Midbrain (tissue), 1 donor: ENCODE measurements around the gene LSG1.
A peak's percentile ranks its signal among the peaks of the same experiment; 100 is the strongest.
"Not testable (repeated sequence)": the region's sequence is repeated elsewhere in the genome, so short reads cannot be mapped to it uniquely, and the experiment has no call there.

Source experiments
- DNase-seq: peaks from one replicate; lab custom pipeline; 2025; lab: John Stamatoyannopoulos, UW

The LSG1 gene

DNA sequence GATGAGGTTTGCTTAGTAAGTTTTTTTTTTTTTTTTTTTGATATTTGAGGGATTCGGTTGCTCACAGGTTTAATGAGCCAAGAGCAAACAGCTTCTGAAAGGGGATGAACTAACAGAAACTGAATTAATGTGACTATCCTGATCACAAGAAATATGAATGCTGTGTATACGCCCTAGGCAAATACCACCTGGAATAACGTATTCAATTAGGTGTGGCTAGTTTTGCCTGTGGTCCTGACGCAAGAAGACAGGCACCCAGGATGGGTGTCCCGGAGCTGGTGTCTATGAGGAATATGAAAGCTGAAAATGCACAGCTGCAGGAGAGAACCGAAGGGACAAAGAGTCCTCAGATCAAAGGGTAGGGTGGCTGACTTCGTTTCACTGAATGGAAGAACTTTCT lies 14.6 kb downstream of the LSG1 start:
- no peak for DNase-seq

GRCh38 chr3:194654443-194654842 lies 17.5 kb downstream of the LSG1 start:
- no peak for DNase-seq

GRCh38 chr3:194647747-194648146 lies 24.2 kb downstream of the LSG1 start:
- no peak for DNase-seq

- no peak for DNase-seq
Observed at GRCh38 chr3:194642769-194643168, 29.2 kb downstream of the LSG1 start.

DNA sequence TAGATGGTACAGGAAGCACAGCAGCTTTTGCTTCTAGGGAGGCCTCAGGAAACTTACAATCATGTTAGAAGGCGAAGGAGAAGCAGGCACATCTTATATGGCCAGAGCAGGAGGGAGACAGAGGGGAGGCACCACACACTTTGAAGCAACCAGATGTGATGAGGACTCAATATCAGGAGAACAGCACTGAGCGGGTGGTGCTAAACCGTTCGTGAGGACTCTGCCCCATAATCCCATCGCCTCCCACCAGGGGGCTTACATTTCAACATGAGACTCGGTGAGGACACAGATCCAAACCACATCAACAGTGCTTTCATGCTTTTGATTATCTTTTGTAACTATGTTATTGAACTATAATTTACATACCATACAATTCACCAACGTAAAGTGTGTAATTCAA lies 31.2 kb downstream of the LSG1 start:
- DNase-seq = no peak

DNA sequence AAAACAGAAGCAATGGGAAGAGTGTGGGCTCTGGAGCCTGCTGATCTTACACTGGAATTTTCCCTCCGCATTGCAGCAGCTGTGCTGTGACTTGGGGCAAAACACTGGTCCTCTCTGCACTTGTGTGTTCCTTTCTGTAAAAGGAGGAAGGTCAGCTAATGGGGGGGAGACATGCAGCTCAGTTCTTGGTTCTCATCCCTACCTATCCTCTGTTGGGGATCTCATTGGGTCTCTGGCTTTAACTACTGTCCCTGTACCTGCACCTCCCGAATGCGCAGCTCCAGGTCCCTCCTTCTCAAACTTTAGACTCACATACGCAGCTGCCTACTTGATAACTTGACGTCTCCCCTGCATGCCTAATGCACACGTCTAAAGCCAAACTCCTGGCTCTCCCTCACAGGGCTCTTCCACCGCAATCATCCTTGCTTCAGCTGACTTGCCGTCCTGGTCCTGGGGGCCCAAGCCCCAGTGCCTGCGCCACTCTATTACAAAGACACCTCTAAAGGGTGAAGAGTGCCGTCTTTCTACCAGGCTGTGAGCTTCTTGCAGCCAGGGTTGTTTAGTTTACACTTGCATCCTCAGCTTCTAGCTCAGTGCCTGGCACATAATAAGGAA lies 32.9 kb downstream of the LSG1 start:
- no peak for DNase-seq

DNA sequence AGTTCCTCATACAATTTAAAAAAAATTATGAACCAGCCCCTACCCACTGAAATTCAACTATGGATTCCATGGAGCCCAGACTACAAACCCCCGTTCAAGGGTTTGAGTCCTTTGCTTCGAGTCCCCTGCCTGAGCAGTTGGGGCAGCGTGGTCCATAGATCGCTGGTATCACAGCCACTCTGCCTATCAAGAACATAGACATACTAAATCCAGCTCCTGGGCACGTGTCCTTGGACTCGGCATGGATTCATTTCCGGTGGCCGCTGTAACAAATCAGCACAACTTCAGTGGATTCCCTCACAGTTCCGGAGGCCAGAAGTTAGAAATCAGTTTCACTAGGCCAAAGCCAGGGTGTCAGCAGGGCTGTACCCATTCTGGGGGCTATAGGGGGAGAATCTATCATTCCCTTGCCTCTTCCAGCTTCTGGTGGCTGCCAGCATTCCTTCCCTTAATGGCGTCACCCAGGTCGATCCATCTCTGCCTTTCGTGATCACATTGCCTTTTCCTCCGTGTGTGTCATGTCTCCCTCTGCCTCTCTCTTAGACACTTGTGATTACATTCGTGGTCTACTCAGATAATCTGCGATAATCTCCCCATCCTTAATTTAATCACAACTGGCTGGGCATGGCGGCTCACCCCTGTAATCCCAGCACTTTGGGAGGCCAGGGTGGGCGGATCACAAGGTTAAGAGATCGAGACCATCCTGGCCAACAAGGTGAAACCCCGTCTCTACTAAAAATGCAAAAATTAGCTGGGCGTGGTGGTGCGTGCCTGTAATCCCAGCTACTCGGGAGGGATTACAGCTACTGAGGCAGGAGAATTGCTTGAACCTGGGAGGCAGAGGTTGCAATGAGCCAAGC lies 34.2 kb downstream of the LSG1 start:
- no peak for DNase-seq

- no peak for DNase-seq
Observed at GRCh38 chr3:194637066-194637465, 34.9 kb downstream of the LSG1 start.

DNA sequence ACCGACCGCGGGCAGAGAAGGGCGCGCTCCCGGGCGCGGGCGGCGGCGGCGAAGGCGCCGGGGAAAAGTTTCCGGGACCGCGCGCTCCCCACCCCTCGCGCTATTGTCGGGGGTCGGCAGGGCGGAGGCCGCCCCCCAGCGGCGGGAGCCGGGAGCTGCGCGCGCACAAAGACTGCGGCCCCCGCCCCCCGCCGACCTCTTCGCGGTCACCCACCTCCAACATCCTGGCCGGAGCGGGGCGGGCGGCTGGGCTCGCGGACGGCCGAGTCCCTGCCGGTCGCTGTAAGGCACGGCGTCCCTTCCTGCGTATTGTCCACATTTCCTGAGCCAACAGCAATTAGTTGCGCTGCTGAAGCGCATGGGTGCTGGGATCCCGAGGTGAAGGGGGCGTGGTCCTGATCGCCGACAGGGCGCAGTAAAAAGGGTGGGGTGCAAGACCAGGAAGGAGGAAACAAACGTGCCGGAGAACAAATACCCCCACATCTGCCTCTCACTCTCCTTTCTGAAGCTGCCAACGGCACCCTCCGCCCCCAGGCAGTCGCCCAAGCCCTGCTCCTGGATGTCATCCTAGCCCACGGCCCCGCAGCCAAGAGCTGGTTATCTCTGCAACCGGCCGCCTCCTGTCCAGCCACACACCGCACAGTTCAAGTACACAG lies 38.5 kb downstream of the LSG1 start, which contains the start of gene TMEM44:
Gene TMEM44, minus strand, starts transcription at position 71 of the 656 bp plus-strand sequence. CDS start 204 bp downstream, outside the sequence.
- DNase-seq = peak; percentile 24

- no peak for DNase-seq
Observed at GRCh38 chr3:194632809-194633348, 39.1 kb downstream of the LSG1 start.

- no peak for DNase-seq
Observed at GRCh38 chr3:194632226-194632808, 39.7 kb downstream of the LSG1 start.

DNA sequence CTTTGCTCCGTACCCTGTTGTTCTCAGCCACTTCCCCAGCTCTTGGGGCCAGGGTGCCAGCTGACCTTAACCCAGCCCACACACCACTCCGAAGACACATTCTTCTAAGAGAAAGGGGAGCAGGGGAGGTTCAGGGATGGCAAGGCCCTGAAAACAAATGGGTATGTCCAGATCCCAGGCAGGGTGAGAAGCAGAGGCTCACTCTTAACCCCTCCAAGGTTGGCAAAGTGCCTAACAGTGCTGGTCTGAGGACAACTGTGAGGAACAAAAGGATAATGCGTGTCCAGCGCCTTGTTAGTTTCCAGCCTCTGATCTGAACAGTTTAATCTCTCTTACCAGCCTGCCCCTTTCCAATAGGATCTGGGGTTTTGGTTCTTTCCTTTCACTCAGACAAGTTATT lies 40.3 kb downstream of the LSG1 start:
- DNase-seq = no peak

DNA sequence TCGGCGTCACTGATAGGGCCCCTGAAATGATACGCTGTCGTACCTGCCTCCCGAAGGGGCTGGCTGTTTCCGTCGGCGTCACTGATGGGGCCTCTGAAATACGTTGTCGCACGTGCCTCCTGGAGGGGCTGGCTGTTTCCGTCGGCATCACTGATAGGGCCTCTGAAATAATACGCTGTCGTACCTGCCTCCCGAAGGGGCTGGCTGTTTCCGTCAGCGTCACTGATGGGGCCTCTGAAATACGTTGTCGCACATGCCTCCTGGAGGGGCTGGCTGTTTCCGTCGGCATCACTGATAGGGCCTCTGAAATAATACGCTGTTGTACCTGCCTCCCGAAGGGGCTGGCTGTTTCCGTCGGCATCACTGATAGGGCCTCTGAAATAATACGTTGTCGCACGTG lies 41.3 kb downstream of the LSG1 start:
- DNase-seq = not testable (repeated sequence)

GRCh38 chr3:194624956-194625355 lies 47.0 kb downstream of the LSG1 start:
- DNase-seq = no peak

- no peak for DNase-seq
Observed at GRCh38 chr3:194623449-194624290, 48.3 kb downstream of the LSG1 start.

DNA sequence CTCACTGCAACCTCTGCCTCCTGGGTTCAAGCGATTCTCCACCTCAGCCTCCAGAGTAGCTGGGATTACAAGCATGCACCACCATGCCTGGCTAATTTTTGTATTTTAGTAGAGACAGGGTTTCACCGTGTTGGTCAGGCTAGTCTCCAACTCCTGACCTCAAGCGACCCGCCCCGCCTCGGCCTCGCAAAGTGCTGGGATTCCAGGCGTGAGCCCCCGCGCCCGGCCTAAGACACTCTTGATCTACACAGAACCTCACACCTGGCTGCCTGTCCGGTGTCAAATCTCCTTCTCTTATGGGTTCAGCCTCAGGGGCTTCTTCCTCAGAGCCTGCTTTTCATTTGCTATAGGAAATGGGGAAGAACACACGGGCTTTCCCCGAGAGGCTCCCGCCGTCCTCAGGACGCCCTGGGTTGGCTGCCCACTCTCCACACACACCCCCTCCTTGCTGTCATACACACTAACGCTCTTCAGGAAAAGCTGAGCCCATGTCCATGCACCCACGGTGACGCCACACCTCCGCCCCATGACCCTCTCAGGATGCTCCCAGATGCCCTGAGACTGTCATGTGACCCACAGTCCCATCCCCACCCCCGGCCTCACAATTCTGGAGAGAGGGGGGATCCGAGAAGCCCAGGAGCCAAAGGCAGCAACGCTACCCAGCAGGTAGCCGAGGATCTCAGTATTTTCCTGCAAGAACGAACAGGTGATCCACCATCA lies 49.2 kb downstream of the LSG1 start:
- DNase-seq = no peak

DNA sequence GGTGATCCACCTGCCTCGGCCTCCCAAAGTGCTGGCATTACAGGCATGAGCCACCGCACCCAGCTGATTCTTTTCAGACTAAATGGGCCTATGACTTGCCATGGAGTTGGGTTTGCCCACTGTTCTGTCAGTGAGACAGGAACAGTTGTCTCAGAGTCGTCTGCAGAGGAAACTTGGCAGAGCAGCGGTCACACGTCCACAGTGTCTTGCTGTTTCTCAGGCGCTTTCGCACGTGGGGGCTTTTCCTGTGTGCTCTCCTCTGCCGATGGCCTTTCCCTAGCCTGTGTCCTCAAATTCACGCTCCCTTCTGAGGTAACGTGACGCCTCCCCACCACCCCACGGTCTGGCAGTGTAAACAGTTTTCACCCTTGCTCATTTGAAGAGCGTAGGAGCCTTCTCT lies 50.0 kb downstream of the LSG1 start:
- DNase-seq = no peak

GRCh38 chr3:194620196-194620595 lies 51.8 kb downstream of the LSG1 start:
- no peak for DNase-seq

- no peak for DNase-seq
Observed at GRCh38 chr3:194619741-194620140, 52.2 kb downstream of the LSG1 start.

DNA sequence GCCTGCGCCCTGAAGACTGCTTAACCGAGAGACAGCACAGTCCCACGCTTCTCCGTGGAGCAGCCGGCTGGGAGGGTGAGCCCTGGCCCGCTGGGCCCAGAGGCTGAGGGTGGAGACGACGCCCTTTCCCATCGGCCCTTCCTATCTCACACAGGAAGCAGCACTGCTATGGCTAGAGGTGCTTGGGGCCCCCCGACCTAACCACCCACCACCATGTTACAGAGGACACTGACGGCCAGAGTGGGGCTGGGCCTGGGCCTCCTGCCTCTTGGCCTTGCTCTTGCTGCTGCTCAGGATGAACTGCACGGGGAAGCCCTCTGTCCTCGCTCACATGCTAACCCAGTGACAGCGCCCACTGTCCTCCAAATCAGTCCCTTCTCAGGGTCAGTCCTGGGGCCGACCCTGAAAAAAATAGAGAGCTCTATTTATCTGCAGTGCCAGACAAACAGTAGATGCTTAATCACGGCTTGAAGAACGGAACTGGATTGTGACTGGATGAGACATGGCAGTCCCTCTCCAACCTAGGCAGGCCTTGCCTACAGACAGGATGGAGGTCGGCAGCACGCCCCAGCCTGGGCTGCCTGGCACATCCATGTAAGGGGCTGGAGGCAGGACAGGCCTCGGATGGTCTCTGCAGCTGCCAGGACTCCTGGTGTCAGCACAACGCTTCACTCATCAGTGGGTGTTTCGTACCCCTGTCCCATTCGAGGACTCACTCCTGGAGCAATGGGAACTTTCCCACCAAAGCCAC lies 53.0 kb downstream of the LSG1 start:
- DNase-seq = no peak
